GM21360 (cell line): ENCODE measurements around the gene SCYL1.

Experiments
- ATAC-seq: cut with Tn5 transposase; IDR thresholded peaks from one replicate; pipeline ENCODE4 v1.9.1; 2021; ENCODE audit warnings: mild to moderate bottlenecking, moderate library complexity; ENCODE audit not compliant: unreplicated experiment

The SCYL1 gene

GRCh38 chr11:65532388-65533064 is 7.6 kb downstream of the SCYL1 start:
- ATAC-seq: no peak

GRCh38 chr11:65535102-65535501 is 10.2 kb downstream of the SCYL1 start:
- ATAC-seq: no peak

- ATAC-seq: no peak
Observed at GRCh38 chr11:65536412-65537295, 11.8 kb downstream of the SCYL1 start.

GRCh38 chr11:65537296-65537597 is 12.4 kb downstream of the SCYL1 start:
- no peak for ATAC-seq

GRCh38 chr11:65537620-65538231 is 12.8 kb downstream of the SCYL1 start:
- no peak for ATAC-seq

GRCh38 chr11:65538232-65538914 is 13.5 kb downstream of the SCYL1 start:
- no peak for ATAC-seq

- ATAC-seq: no peak
Observed at GRCh38 chr11:65538915-65539743, 14.2 kb downstream of the SCYL1 start.

- no peak for ATAC-seq
Observed at GRCh38 chr11:65539744-65540289, 14.9 kb downstream of the SCYL1 start.

- peak; percentile 57 for ATAC-seq
Observed at GRCh38 chr11:65540290-65541092, 15.6 kb downstream of the SCYL1 start.

GRCh38 chr11:65541093-65541982 is 16.5 kb downstream of the SCYL1 start:
- ATAC-seq: no peak

- no peak for ATAC-seq
Observed at GRCh38 chr11:65542738-65543390, 18.0 kb downstream of the SCYL1 start.

- ATAC-seq: no peak
Observed at GRCh38 chr11:65545853-65546216, 21.0 kb downstream of the SCYL1 start.

GRCh38 chr11:65546217-65546958 is 21.5 kb downstream of the SCYL1 start:
- peak; percentile 58 for ATAC-seq

- no peak for ATAC-seq
Observed at GRCh38 chr11:65547446-65548125, 22.7 kb downstream of the SCYL1 start.

- no peak for ATAC-seq
Observed at GRCh38 chr11:65548395-65548794, 23.5 kb downstream of the SCYL1 start.

GRCh38 chr11:65549096-65549495 is 24.2 kb downstream of the SCYL1 start:
- no peak for ATAC-seq
